PC-3 (cell line): ENCODE results near the gene GPR176.

Experiments used
- CTCF ChIP-seq: fragments of 300-600 bp; sonication (generic); conservative IDR thresholded peaks from 2 replicates; pipeline ENCODE4 v1.5.1; 2017; ENCODE audit warnings: antibody characterized with exemption, low read depth, mild to moderate bottlenecking, low read length
- EZH2 ChIP-seq: fragments of 300-600 bp; sonication (generic); IDR thresholded peaks from one replicate; pipeline ENCODE4 v1.6.1; 2017; ENCODE audit warnings: antibody characterized with exemption, mild to moderate bottlenecking, low read length; ENCODE audit not compliant: unreplicated experiment
- EZH2phosphoT487 ChIP-seq: fragments of 300-600 bp; sonication (generic); IDR thresholded peaks from 2 replicates; pipeline ENCODE4 v1.6.1; 2018; ENCODE audit warnings: mild to moderate bottlenecking, antibody characterized with exemption, low read length, borderline replicate concordance

GRCh38 chr15:39904115-39904514 is 16.0 kb downstream of the GPR176 start:
- TF ChIP-seq CTCF (no peak), EZH2 (no peak), EZH2phosphoT487 (no peak)
